ENCODE data around the gene NPAS3.

The NPAS3 gene

GRCh38 chr14:33259764-33260163 is 321.1 kb downstream of the NPAS3 start:
- no peak overlapping the region for H3K4me3 ChIP-seq (ENCODE audit: low read depth, low read length)
- no peak for TF ChIP-seq CTCF (IDR thresholded peaks at IDR 0.05; ENCODE audit: low read depth, low read length)

GRCh38 chr14:33271216-33271615 is 332.5 kb downstream of the NPAS3 start:
- H3K4me3 ChIP-seq (ENCODE audit: low read depth, low read length), result no peak overlapping the region
- TF ChIP-seq CTCF (IDR thresholded peaks at IDR 0.05; ENCODE audit: low read depth, low read length), result no peak

- TF ChIP-seq CTCF (IDR thresholded peaks at IDR 0.05; ENCODE audit: low read depth, low read length), result no peak
- no peak overlapping the region for H3K4me3 ChIP-seq (ENCODE audit: low read depth, low read length)
Observed at GRCh38 chr14:33271891-33272290, 333.2 kb downstream of the NPAS3 start.

GRCh38 chr14:33273978-33274377 is 335.3 kb downstream of the NPAS3 start:
- H3K4me3 ChIP-seq (ENCODE audit: low read depth, low read length), result no peak overlapping the region
- TF ChIP-seq CTCF (IDR thresholded peaks at IDR 0.05; ENCODE audit: low read depth, low read length), result no peak

- TF ChIP-seq CTCF (IDR thresholded peaks at IDR 0.05; ENCODE audit: low read depth, low read length), result no peak
- no peak overlapping the region for H3K4me3 ChIP-seq (ENCODE audit: low read depth, low read length)
Observed at GRCh38 chr14:33275879-33276278, 337.2 kb downstream of the NPAS3 start.

- H3K4me3 ChIP-seq (ENCODE audit: low read depth, low read length), result no peak overlapping the region
- TF ChIP-seq CTCF (IDR thresholded peaks at IDR 0.05; ENCODE audit: low read depth, low read length), result no peak
Observed at GRCh38 chr14:33279865-33280264, 341.2 kb downstream of the NPAS3 start.

- H3K4me3 ChIP-seq (ENCODE audit: low read depth, low read length), result no peak overlapping the region
- TF ChIP-seq CTCF (IDR thresholded peaks at IDR 0.05; ENCODE audit: low read depth, low read length), result no peak
Observed at GRCh38 chr14:33280646-33281045, 342.0 kb downstream of the NPAS3 start.

Data from WI38 (cell line).